Glutamatergic neuron (in vitro differentiated cells): ENCODE results near the gene APBB1. TPM values are rescaled to one million over a fixed set of nuclear protein-coding genes. Genes with fewer than 3 reads are reported as not detected.

Experiments
- DNase-seq: peaks from one replicate; pipeline ENCODE4 v3.0.0; 2022
- H3K27ac Mint-ChIP-seq: one replicate; pipeline ENCODE4 v1.8.0; 2020; ENCODE audit warnings: mild to moderate bottlenecking, mixed read lengths, inconsistent platforms; ENCODE audit not compliant: unreplicated experiment
- H3K27me3 Mint-ChIP-seq: one replicate; pipeline ENCODE4 v1.8.0; 2020; ENCODE audit warnings: mild to moderate bottlenecking, moderate library complexity, mixed read lengths, inconsistent platforms; ENCODE audit not compliant: unreplicated experiment
- H3K36me3 Mint-ChIP-seq: one replicate; pipeline ENCODE4 v1.8.0; 2020; ENCODE audit warnings: mild to moderate bottlenecking, mixed read lengths, inconsistent platforms; ENCODE audit not compliant: unreplicated experiment
- H3K4me1 Mint-ChIP-seq: one replicate; pipeline ENCODE4 v1.8.0; 2020; ENCODE audit warnings: mild to moderate bottlenecking, low read depth, mixed read lengths, inconsistent platforms; ENCODE audit not compliant: unreplicated experiment
- H3K4me3 Mint-ChIP-seq: one replicate; pipeline ENCODE4 v1.8.0; 2020; ENCODE audit warnings: mild to moderate bottlenecking, mixed read lengths, inconsistent platforms; ENCODE audit not compliant: unreplicated experiment
- H3K9me3 Mint-ChIP-seq: one replicate; pipeline ENCODE4 v1.8.0; 2020; ENCODE audit warnings: mild to moderate bottlenecking, moderate library complexity, mixed read lengths, inconsistent platforms; ENCODE audit not compliant: unreplicated experiment
- total RNA-seq: library from RNA; stranded (reverse); fragmentation: NEBNext Ultra II Directional; extraction: Animal tissue kit (Norgen Biotek cat#: 25700); gene quantifications from one replicate; pipeline ENCODE4 v1.2.1, GENCODE V29; 2021; ENCODE audit not compliant: unreplicated experiment
- TF ChIP-seq, protein P1 (sequence below): fragments of 200-600 bp; sonication (generic); IDR thresholded peaks from one replicate; pipeline ENCODE4 v1.5.0; 2021; ENCODE audit not compliant: partially characterized antibody, unreplicated experiment

Gene APBB1
- total RNA-seq, 1 donor from 2014 or later = 142 TPM

DNA sequence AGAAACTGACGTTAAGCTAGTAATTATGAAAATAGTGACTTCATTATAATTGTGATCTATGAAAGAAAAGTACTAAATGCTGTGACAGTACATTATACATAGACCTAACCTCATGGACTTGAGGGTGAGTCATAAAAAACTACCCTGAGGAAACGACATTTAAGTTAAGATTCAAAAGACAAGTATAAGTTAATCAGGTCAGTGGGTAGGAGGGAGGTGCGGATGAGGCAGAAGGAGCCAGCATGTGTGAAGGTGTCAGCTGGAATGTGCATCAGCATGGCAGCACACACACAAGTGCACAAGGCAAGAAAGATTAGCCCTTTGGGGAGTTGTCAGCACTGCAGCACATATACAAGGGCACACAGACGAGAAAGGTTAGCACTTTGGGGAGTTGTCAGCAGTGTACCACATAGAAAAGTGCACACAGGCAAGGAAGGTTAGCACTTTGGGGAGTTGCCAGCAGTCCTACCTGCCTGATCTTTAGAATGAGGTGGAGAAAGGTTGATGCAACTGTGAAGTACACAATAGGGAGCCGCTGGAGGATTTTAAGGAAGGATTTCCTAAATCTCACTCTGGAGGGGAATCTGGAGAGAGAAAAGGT lies 67.0 kb downstream of the APBB1 start:
- Mint-ChIP-seq H3K27ac (no peak overlapping the region), H3K27me3 (no peaks in the 10 kb centered on the region), H3K4me1 (peaks cover 12% of the 10 kb centered on the region), H3K4me3 (no peak overlapping the region), H3K9me3 (peaks cover 2% of the 10 kb centered on the region), H3K36me3 (no peaks in the 10 kb centered on the region)
- DNase-seq = no peak
- TF ChIP-seq, protein P1, sequence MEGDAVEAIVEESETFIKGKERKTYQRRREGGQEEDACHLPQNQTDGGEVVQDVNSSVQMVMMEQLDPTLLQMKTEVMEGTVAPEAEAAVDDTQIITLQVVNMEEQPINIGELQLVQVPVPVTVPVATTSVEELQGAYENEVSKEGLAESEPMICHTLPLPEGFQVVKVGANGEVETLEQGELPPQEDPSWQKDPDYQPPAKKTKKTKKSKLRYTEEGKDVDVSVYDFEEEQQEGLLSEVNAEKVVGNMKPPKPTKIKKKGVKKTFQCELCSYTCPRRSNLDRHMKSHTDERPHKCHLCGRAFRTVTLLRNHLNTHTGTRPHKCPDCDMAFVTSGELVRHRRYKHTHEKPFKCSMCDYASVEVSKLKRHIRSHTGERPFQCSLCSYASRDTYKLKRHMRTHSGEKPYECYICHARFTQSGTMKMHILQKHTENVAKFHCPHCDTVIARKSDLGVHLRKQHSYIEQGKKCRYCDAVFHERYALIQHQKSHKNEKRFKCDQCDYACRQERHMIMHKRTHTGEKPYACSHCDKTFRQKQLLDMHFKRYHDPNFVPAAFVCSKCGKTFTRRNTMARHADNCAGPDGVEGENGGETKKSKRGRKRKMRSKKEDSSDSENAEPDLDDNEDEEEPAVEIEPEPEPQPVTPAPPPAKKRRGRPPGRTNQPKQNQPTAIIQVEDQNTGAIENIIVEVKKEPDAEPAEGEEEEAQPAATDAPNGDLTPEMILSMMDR = no peak

DNA sequence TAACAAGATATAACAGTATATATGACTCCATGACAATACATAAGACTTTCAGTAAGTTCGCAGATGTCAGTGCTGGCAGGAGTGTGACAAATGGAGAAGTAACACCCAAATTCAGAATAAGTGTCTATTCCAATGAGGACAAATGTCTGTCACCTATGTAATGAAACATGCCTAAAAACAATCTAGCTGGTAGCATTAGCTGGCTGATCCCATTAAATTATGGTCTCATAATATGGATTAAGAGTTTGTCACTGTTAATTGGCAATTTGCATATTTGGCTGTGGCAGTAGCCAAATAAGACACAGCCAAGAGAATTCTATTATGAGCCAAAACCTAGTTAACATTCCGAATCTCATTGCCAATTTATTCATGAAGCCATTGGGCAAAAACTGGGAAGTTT lies 68.4 kb downstream of the APBB1 start:
- no peaks in the 10 kb centered on the region for H3K36me3 Mint-ChIP-seq
- H3K4me1 Mint-ChIP-seq = peaks cover 14% of the 10 kb centered on the region
- peaks cover 2% of the 10 kb centered on the region for H3K9me3 Mint-ChIP-seq
- no peak overlapping the region for H3K4me3 Mint-ChIP-seq
- DNase-seq = no peak
- no peak overlapping the region for H3K27ac Mint-ChIP-seq
- no peaks in the 10 kb centered on the region for H3K27me3 Mint-ChIP-seq
- TF ChIP-seq, protein P1 = no peak

DNA sequence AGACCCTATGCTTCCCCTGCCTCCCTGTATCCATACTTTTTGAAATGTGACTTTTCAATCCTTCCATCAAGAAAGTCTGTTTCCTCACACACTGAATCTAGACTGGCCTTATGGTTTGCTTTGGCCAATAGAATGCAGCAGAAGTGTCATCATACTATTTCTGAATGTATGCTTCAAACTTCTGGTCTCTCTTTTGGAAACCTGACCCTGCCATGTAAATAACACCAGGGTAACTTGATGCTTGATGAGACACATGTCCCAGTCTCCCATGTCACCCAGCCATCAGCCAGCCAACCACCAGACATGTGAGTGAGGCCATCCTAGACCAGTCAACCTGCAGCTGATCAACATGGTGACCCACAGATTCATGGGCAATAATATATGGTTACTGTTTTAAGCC lies 68.9 kb downstream of the APBB1 start:
- Mint-ChIP-seq H3K9me3 (peaks cover 2% of the 10 kb centered on the region), H3K27me3 (no peaks in the 10 kb centered on the region), H3K36me3 (no peaks in the 10 kb centered on the region), H3K4me3 (no peak overlapping the region), H3K4me1 (peaks cover 14% of the 10 kb centered on the region), H3K27ac (no peak overlapping the region)
- TF ChIP-seq, protein P1 = no peak
- DNase-seq = no peak

DNA sequence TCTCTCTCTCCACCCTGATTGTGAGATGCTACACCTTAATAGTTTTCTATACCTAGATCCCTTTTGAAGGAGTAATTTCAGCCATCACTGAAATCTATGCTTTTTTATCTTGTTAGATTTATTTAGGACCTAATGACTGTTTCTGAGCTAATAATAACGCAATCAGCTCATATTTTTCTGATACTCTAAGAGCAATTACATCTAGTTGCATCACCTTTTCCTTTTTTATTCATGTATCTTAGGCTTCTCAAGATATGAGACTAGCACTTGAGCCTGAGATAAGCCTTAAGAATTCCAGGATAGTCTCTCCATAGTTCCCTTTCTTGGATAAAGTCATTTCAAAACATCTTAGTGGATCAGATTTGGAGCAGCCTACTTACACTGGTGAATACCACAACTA lies 73.5 kb downstream of the APBB1 start:
- Mint-ChIP-seq H3K27me3 (no peaks in the 10 kb centered on the region), H3K9me3 (peaks cover 2% of the 10 kb centered on the region), H3K27ac (no peak overlapping the region), H3K4me1 (peaks cover 2% of the 10 kb centered on the region), H3K4me3 (no peak overlapping the region), H3K36me3 (no peaks in the 10 kb centered on the region)
- DNase-seq = no peak
- TF ChIP-seq, protein P1 = no peak

Other genes starting within 250 kb of the APBB1 start
- gene OR52B2, start 248.8 kb downstream of the APBB1 start, total RNA-seq = not detected
- gene OR52W1, start 219.9 kb downstream of the APBB1 start, total RNA-seq = not detected
- gene C11orf42, start 213.5 kb downstream of the APBB1 start, total RNA-seq = not detected
- 25.3 TPM for gene FHIP1B, start 184.5 kb downstream of the APBB1 start, total RNA-seq
- gene CNGA4, start 180.0 kb downstream of the APBB1 start, total RNA-seq = not detected
- 0.96 TPM for gene CCKBR, start 159.3 kb downstream of the APBB1 start, total RNA-seq
- 5.9 TPM for gene CAVIN3, start 98.6 kb downstream of the APBB1 start, total RNA-seq
- 38.5 TPM for gene SMPD1, start 28.6 kb downstream of the APBB1 start, total RNA-seq
- 9.6 TPM for gene HPX, start 21.9 kb upstream of the APBB1 start, total RNA-seq
- gene TRIM3, start 54.8 kb upstream of the APBB1 start, total RNA-seq = 128 TPM
- 53.3 TPM for gene ARFIP2, start 62.2 kb upstream of the APBB1 start, total RNA-seq
- gene TIMM10B, start 62.4 kb upstream of the APBB1 start, total RNA-seq = 35.9 TPM
- 9.3 TPM for gene DNHD1, start 78.2 kb upstream of the APBB1 start, total RNA-seq
- gene RRP8, start 184.5 kb upstream of the APBB1 start, total RNA-seq = 16.2 TPM
- gene ILK, start 184.7 kb upstream of the APBB1 start, total RNA-seq = 168 TPM
- gene TAF10, start 193.1 kb upstream of the APBB1 start, total RNA-seq = 124 TPM
- 37.7 TPM for gene TPP1, start 200.3 kb upstream of the APBB1 start, total RNA-seq
- 91.5 TPM for gene DCHS1, start 236.7 kb upstream of the APBB1 start, total RNA-seq